ENCODE data around the gene CD81.
A peak's percentile ranks its signal among the peaks of the same experiment; 100 is the strongest.

The CD81 gene

DNA sequence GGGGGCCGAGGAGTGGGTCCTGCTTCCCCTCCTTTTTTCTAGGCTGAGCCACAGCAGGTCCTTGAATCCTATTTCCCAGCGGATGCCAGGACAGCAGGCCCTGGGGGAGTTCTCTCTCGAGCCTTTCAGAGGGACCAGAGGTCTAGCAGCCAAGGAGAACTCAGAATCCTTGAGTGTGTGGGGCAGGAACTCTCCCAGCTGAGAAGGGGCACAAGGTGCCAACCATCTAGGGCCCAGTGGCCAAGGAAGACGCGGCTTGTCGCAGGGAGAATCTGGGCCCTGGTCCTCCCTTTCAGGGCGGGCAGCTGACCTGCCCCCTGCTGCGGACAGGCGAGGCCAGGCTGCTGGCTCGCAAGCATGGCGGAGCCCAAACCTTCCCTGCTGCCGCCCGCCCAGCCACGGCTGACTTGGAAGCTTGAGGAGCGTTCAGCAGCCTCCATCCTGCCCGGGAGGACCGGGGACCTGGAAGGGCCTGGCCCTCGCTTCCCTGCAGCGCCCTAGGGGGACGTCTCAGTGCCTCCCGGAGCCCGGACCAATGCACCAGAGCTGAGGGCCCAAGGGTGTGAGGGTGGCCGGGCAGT lies 22.5 kb downstream of the CD81 start:
- H3K4me3 ChIP-seq: peak overlapping the region; percentile 64 to 80
- no peaks in the 10 kb centered on the region for H3K27me3 ChIP-seq
- intact Hi-C loops (cut with DNase I; ENCODE audit: low total_unique reads): loop anchor here (10.0 kb wide), 1 partner anchor 505 kb away; a partner anchor contains a TSS
- TF ChIP-seq, protein P1, sequence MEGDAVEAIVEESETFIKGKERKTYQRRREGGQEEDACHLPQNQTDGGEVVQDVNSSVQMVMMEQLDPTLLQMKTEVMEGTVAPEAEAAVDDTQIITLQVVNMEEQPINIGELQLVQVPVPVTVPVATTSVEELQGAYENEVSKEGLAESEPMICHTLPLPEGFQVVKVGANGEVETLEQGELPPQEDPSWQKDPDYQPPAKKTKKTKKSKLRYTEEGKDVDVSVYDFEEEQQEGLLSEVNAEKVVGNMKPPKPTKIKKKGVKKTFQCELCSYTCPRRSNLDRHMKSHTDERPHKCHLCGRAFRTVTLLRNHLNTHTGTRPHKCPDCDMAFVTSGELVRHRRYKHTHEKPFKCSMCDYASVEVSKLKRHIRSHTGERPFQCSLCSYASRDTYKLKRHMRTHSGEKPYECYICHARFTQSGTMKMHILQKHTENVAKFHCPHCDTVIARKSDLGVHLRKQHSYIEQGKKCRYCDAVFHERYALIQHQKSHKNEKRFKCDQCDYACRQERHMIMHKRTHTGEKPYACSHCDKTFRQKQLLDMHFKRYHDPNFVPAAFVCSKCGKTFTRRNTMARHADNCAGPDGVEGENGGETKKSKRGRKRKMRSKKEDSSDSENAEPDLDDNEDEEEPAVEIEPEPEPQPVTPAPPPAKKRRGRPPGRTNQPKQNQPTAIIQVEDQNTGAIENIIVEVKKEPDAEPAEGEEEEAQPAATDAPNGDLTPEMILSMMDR (IDR thresholded peaks at IDR 0.05): no peak
- peaks cover 0 to 31% (median 26%) of the 10 kb centered on the region in 4 donors for H3K4me1 ChIP-seq
- no peak for DNase-seq
- peaks cover 38 to 65% (median 49%) of the 10 kb centered on the region in 3 donors for H3K36me3 ChIP-seq
- H3K9me3 ChIP-seq: no peaks in the 10 kb centered on the region
- peak overlapping the region; percentile 95 to 99 for H3K27ac ChIP-seq

DNA sequence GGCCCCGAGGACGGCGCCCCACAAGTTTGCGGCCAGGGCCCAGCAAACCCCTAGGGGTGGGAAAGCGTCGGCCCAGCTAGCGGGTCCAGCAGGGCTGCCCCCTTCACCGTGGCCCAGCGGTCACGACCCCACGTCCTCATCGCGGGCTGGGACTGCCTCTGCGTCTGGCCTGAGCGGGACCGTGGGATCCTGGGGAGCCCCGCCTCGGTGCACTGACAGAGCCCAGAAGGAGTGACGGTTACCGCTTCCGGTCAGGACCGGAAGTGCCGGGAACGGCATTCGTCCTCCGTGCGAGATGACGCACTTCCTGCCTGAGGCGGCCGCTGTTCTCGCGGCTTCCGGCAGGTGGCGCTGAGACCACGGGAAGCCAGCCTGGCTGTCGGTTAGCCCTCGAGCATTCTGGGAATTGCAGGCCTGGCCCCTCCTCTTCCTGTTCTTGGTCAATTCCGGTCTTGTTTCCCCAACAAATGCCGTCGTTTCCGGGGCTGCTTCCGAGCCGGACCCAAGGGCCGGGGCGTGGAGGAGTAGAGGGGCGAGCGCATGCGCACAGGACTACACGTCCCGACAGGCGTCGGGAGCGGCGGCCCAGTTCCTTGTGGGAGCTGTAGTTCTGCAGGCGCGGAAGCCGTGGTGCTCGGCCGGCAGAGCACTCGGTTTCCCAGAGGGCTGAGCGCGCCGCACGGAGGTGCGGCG lies 23.1 kb downstream of the CD81 start, which contains the start of gene TSSC4:
TSSC4 (plus strand) TSS at position 682 of the 693 bp plus-strand sequence. CDS start 1,884 bp downstream, outside the sequence.
- H3K4me1 ChIP-seq: peaks cover 0 to 31% (median 26%) of the 10 kb centered on the region in 4 donors
- no peaks in the 10 kb centered on the region for H3K9me3 ChIP-seq
- peak within 1 kb of the TSS; percentile 95 to 99 for H3K27ac ChIP-seq
- no peaks in the 10 kb centered on the region for H3K27me3 ChIP-seq
- peak; percentile 100 for DNase-seq
- TF ChIP-seq, protein P1 (IDR thresholded peaks at IDR 0.05): peak; percentile 96 to 98
- H3K36me3 ChIP-seq: peaks cover 33 to 63% (median 44%) of the 10 kb centered on the region in 3 donors
- peak within 1 kb of the TSS; percentile 80 to 95 for H3K4me3 ChIP-seq
- intact Hi-C loops (cut with DNase I; ENCODE audit: low total_unique reads): loop anchor here (10.0 kb wide), 1 partner anchor 505 kb away; a partner anchor contains a TSS

DNA sequence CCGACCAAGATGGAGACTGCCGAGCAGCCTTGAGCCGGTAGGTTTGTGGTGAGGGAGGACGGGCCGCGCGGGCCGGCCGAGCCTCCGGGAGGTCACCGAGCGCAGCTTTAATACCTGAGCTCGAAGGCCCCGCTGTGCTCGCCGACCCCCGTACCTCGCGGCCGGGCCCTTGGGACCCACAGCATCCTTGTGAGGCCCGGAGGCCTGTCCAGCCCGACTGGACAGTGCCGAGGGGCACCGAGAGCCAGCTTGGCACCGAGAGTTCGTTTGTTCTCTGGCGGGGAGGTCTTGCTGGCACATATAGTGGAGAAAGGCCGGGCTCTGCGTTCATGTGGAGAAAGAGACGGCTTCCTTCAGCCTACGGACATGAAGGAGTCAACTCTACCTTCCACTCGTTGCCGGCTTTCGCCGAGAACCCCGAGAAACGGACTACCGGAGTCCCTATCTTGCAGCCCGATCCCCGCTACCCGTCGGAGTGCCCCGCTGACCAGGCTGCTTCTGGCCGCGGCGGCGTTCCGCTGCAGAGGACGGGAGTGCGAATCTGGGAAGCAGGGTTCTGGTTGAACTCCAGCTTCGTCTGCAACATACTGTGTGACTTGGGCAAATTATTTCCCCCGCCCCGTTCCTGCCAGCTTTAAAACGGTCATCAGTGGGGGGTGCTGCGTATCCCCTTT lies 23.8 kb downstream of the CD81 start:
- no peak for DNase-seq
- Histone ChIP-seq H3K27me3 (no peaks in the 10 kb centered on the region), H3K27ac (peak overlapping the region; percentile 78 to 93), H3K4me3 (peak overlapping the region; percentile 80 to 95), H3K4me1 (peaks cover 0 to 31% (median 26%) of the 10 kb centered on the region in 4 donors), H3K9me3 (no peaks in the 10 kb centered on the region), H3K36me3 (peaks cover 27 to 56% (median 37%) of the 10 kb centered on the region in 3 donors)
- intact Hi-C loops (cut with DNase I; ENCODE audit: low total_unique reads): loop anchor here (10.0 kb wide), 1 partner anchor 504 kb away; a partner anchor contains a TSS
- TF ChIP-seq, protein P1 (IDR thresholded peaks at IDR 0.05): no peak

GRCh38 chr11:2401436-2401984 lies 24.4 kb downstream of the CD81 start:
- DNase-seq: no peak
- H3K9me3 ChIP-seq: no peaks in the 10 kb centered on the region
- H3K4me1 ChIP-seq: peaks cover 0 to 31% (median 26%) of the 10 kb centered on the region in 4 donors
- intact Hi-C loops (cut with DNase I; ENCODE audit: low total_unique reads): loop anchor here (10.0 kb wide), 1 partner anchor 503 kb away; a partner anchor contains a TSS
- H3K27ac ChIP-seq: peak overlapping the region; percentile 78 to 93
- H3K27me3 ChIP-seq: no peaks in the 10 kb centered on the region
- peak overlapping the region; percentile 80 to 95 for H3K4me3 ChIP-seq
- TF ChIP-seq, protein P1 (IDR thresholded peaks at IDR 0.05): no peak
- H3K36me3 ChIP-seq: peaks cover 21 to 50% (median 31%) of the 10 kb centered on the region in 3 donors

DNA sequence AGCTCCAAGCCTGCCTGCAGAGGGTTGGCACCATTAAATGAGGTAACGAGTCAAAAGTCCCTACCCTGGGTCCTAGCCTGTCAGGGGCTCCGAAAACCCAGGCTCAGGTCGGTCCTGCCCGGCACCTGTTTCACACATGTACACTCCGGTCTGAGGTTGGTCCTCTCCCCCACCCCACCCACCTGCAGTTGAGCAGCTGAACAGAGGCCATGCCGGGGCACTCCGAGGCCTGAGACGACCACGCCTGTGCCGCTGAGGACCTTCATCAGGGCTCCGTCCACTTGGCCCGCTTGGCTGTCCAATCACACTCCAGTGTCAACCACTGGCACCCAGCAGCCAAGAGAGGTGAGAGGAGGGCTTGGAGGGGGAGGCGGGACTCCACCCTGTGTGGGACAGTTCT lies 25.0 kb downstream of the CD81 start:
- peak overlapping the region in 1 of 2 donors; percentile 80 for H3K4me3 ChIP-seq
- peaks cover 15 to 44% (median 25%) of the 10 kb centered on the region in 3 donors for H3K36me3 ChIP-seq
- H3K27ac ChIP-seq: no peak overlapping the region

More for the DNA sequence above, 25.0 kb downstream of the CD81 start:
- peaks cover 0 to 31% (median 26%) of the 10 kb centered on the region in 4 donors for H3K4me1 ChIP-seq
- no peaks in the 10 kb centered on the region for H3K27me3 ChIP-seq
- DNase-seq: no peak
- intact Hi-C loops (cut with DNase I; ENCODE audit: low total_unique reads): loop anchor here (10.0 kb wide), 1 partner anchor 503 kb away; a partner anchor contains a TSS
- no peaks in the 10 kb centered on the region for H3K9me3 ChIP-seq
- TF ChIP-seq, protein P1 (IDR thresholded peaks at IDR 0.05): no peak
